WTC11 (cell line): ENCODE measurements around the gene LSM2. TPM values are rescaled to one million over a fixed set of nuclear protein-coding genes. Genes with fewer than 3 reads are reported as not detected.

ENCODE experiments used
- ATAC-seq: fragments of 200-7000 bp; cut with Tn5 transposase; 2 replicates; pipeline ENCODE4 v1.10.0; 2021; ENCODE audit warnings: mild to moderate bottlenecking, moderate library complexity
- CTCF ChIA-PET: fragments of 300-600 bp; sonication (Branson Sonifier 250); formaldehyde crosslinking; loops from one replicate; lab custom pipeline; 2021; ENCODE audit warnings: antibody characterized with exemption; lab: Charles Lee
- POLR2A ChIA-PET: fragments of 350-600 bp; sonication (Branson Sonifier 250); formaldehyde crosslinking; loops from one replicate; lab custom pipeline; 2021; ENCODE audit warnings: antibody characterized with exemption; lab: Charles Lee
- DNase-seq: peaks from one replicate; pipeline ENCODE4 v3.0.0; 2021; ENCODE audit warnings: low spot score
- H3K27ac Mint-ChIP-seq: 2 replicates; pipeline ENCODE4 v1.8.0; 2021; ENCODE audit warnings: mixed read lengths
- H3K27me3 Mint-ChIP-seq: 2 replicates; pipeline ENCODE4 v1.8.0; 2021; ENCODE audit warnings: low read depth, mild to moderate bottlenecking, moderate library complexity, mixed read lengths
- H3K36me3 Mint-ChIP-seq: 2 replicates; pipeline ENCODE4 v1.8.0; 2021; ENCODE audit warnings: mixed read lengths
- H3K4me1 Mint-ChIP-seq: 2 replicates; pipeline ENCODE4 v1.8.0; 2022; ENCODE audit warnings: mixed read lengths
- H3K4me3 Mint-ChIP-seq: 2 replicates; pipeline ENCODE4 v1.8.0; 2021; ENCODE audit warnings: mild to moderate bottlenecking, moderate library complexity, mixed read lengths
- H3K9me3 Mint-ChIP-seq: 2 replicates; pipeline ENCODE4 v1.8.0; 2021; ENCODE audit warnings: mixed read lengths
- AFF4 ChIP-seq: sonication (generic); formaldehyde crosslinking; IDR thresholded peaks from 2 replicates; pipeline ENCODE4 v1.8.1; 2023; ENCODE audit warnings: mild to moderate bottlenecking, missing genetic modification reagents, borderline replicate concordance
- E2F5 ChIP-seq: sonication (generic); formaldehyde crosslinking; IDR thresholded peaks from 2 replicates; pipeline ENCODE4 v1.8.1; 2022; ENCODE audit warnings: mild to moderate bottlenecking, moderate library complexity, missing genetic modification reagents
- ESRRA ChIP-seq: sonication (generic); formaldehyde crosslinking; IDR thresholded peaks from 2 replicates; pipeline ENCODE4 v1.8.1; 2022; ENCODE audit warnings: mild to moderate bottlenecking, missing genetic modification reagents, borderline replicate concordance
- GTF2I ChIP-seq: fragments of 250-450 bp; sonication (Bioruptor Pico); conservative IDR thresholded peaks from 2 replicates; pipeline ENCODE4 v1.4.0; 2021; ENCODE audit warnings: mild to moderate bottlenecking
- HMGA2 ChIP-seq: fragments of 250-450 bp; sonication (Bioruptor Pico); IDR thresholded peaks from 2 replicates; pipeline ENCODE4 v1.4.0; 2021; ENCODE audit warnings: mild to moderate bottlenecking, moderate library complexity
- HMGXB4 ChIP-seq: sonication (generic); formaldehyde crosslinking; IDR thresholded peaks from 2 replicates; pipeline ENCODE4 v1.8.1; 2023; ENCODE audit warnings: mild to moderate bottlenecking, moderate library complexity, missing genetic modification reagents
- IRF1 ChIP-seq: sonication (generic); formaldehyde crosslinking; IDR thresholded peaks from 2 replicates; pipeline ENCODE4 v1.8.0; 2023; ENCODE audit warnings: missing genetic modification reagents
- NFATC4 ChIP-seq: fragments of 250-450 bp; sonication (Bioruptor Pico); IDR thresholded peaks from 2 replicates; pipeline ENCODE4 v1.9.0; 2021; ENCODE audit warnings: mild to moderate bottlenecking
- NFE2L1 ChIP-seq: sonication (generic); formaldehyde crosslinking; IDR thresholded peaks from 2 replicates; pipeline ENCODE4 v1.8.1; 2023; ENCODE audit warnings: missing genetic modification reagents
- NFYB ChIP-seq: sonication (generic); formaldehyde crosslinking; conservative IDR thresholded peaks from 2 replicates; pipeline ENCODE4 v1.8.0; 2022; ENCODE audit warnings: low read depth, missing genetic modification reagents
- NR1H2 ChIP-seq: sonication (generic); formaldehyde crosslinking; IDR thresholded peaks from 2 replicates; pipeline ENCODE4 v1.9.0; 2021; ENCODE audit warnings: mild to moderate bottlenecking, moderate library complexity, missing genetic modification reagents
- NR3C1 ChIP-seq: sonication (generic); formaldehyde crosslinking; conservative IDR thresholded peaks from 2 replicates; pipeline ENCODE4 v1.8.1; 2023; ENCODE audit warnings: low read depth, mild to moderate bottlenecking, missing genetic modification reagents
- PRDM15 ChIP-seq: sonication (generic); formaldehyde crosslinking; IDR thresholded peaks from 2 replicates; pipeline ENCODE4 v1.8.0; 2022; ENCODE audit warnings: missing genetic modification reagents
- RELA ChIP-seq: sonication (generic); formaldehyde crosslinking; IDR thresholded peaks from 2 replicates; pipeline ENCODE4 v1.8.1; 2022; ENCODE audit warnings: missing genetic modification reagents, mild to moderate bottlenecking, borderline replicate concordance
- SOX15 ChIP-seq: fragments of 250-450 bp; sonication (Bioruptor Pico); IDR thresholded peaks from 2 replicates; pipeline ENCODE4 v1.9.0; 2021; ENCODE audit warnings: mild to moderate bottlenecking
- SP1 ChIP-seq: sonication (generic); formaldehyde crosslinking; conservative IDR thresholded peaks from 2 replicates; pipeline ENCODE4 v1.8.1; 2022; ENCODE audit warnings: missing genetic modification reagents
- USF1 ChIP-seq: sonication (generic); formaldehyde crosslinking; IDR thresholded peaks from 2 replicates; pipeline ENCODE4 v1.8.0; 2022; ENCODE audit warnings: mild to moderate bottlenecking, missing genetic modification reagents
- ZNF281 ChIP-seq: sonication (generic); formaldehyde crosslinking; IDR thresholded peaks from 2 replicates; pipeline ENCODE4 v1.8.0; 2023; ENCODE audit warnings: mild to moderate bottlenecking, missing genetic modification reagents
- ZNF396 ChIP-seq: fragments of 250-450 bp; sonication (Bioruptor Pico); IDR thresholded peaks from 2 replicates; pipeline ENCODE4 v1.8.0; 2021; ENCODE audit warnings: mild to moderate bottlenecking, moderate library complexity, borderline replicate concordance
- ZNF416 ChIP-seq: fragments of 250-450 bp; sonication (Bioruptor Pico); IDR thresholded peaks from 2 replicates; pipeline ENCODE4 v1.9.0; 2021; ENCODE audit warnings: mild to moderate bottlenecking, inconsistent platforms
- ZNF423 ChIP-seq: fragments of 250-450 bp; sonication (Bioruptor Pico); IDR thresholded peaks from 2 replicates; pipeline ENCODE4 v2.1.2; 2022; ENCODE audit warnings: mild to moderate bottlenecking, moderate library complexity
- ZNF671 ChIP-seq: fragments of 250-450 bp; sonication (Bioruptor Pico); IDR thresholded peaks from 2 replicates; pipeline ENCODE4 v1.8.0; 2021; ENCODE audit warnings: mild to moderate bottlenecking
- total RNA-seq: library from RNA; stranded (reverse); gene quantifications from 3 replicates; pipeline ENCODE4 v1.2.3, GENCODE V29; 2021

Gene LSM2
- total RNA-seq, 1 experiment from 2014 or later: 104 TPM

GRCh38 chr6:31827286-31828079, 20.7 kb upstream of the LSM2 start, which contains the start of gene HSPA1B:
HSPA1B (plus strand) TSS chr6:31827738; CDS start chr6:31827951, 213 bp downstream.
- no peaks in the 10 kb centered on the region for H3K27me3 Mint-ChIP-seq
- POLR2A ChIA-PET: interaction anchor here (0.6 to 2.3 kb wide), 29 partner anchors 9 to 285 kb away, joined by 3 to 23 read pairs (median 6); partner anchors contain the start of genes ABHD16A, BAG6, C6orf47 and CLIC1
- H3K36me3 Mint-ChIP-seq: no peaks in the 10 kb centered on the region
- H3K4me3 Mint-ChIP-seq: peak within 1 kb of the TSS; percentile 75
- CTCF ChIA-PET: interaction anchor here (0.7 to 2.3 kb wide), 13 partner anchors 12 to 167 kb away, joined by 3 to 16 read pairs (median 5); partner anchors contain the start of genes C6orf47, HSPA1A, HSPA1L and LSM2
- peaks cover 44% of the 10 kb centered on the region for H3K4me1 Mint-ChIP-seq
- peak; percentile 98 for DNase-seq
- H3K9me3 Mint-ChIP-seq: no peaks in the 10 kb centered on the region
- peak; percentile 93 for ATAC-seq
- peak within 1 kb of the TSS; percentile 99 for H3K27ac Mint-ChIP-seq
- TF ChIP-seq HMGA2 (CRISPR knock-in tag) (0 out of 2 replicates have a peak, but pooled peaks have one; percentile 6), ZNF281 (CRISPR knock-in tag) (no peak), IRF1 (CRISPR knock-in tag) (0 out of 2 replicates have a peak, but pooled peaks have one; percentile 58), ZNF396 (CRISPR knock-in tag) (no peak), PRDM15 (CRISPR knock-in tag) (no peak), NFATC4 (CRISPR knock-in tag) (peak; percentile 66; the same call in 1 of the 2 replicates), GTF2I (CRISPR knock-in tag) (no peak), NR1H2 (CRISPR knock-in tag) (no peak), HMGXB4 (CRISPR knock-in tag) (no peak), SOX15 (CRISPR knock-in tag) (no peak), ZNF423 (no peak), ZNF416 (peak; percentile 61; the same call in 1 of the 2 replicates), SP1 (CRISPR knock-in tag) (peak; percentile 78; the same call in 1 of the 2 replicates), USF1 (CRISPR knock-in tag) (0 out of 2 replicates have a peak, but pooled peaks have one; percentile 23), NR3C1 (CRISPR knock-in tag) (no peak), NFYB (CRISPR knock-in tag) (peak; percentile 66), ESRRA (CRISPR knock-in tag) (no peak), AFF4 (CRISPR knock-in tag) (no peak), E2F5 (CRISPR knock-in tag) (0 out of 2 replicates have a peak, but pooled peaks have one; percentile 16), NFE2L1 (CRISPR knock-in tag) (peak; percentile 60; the same call in 1 of the 2 replicates), ZNF671 (no peak), RELA (CRISPR knock-in tag) (no peak)
